NT2/D1 (cell line): Measurements from ENCODE around the gene ABI1.

Source experiments
- SUZ12 ChIP-seq: IDR thresholded peaks from 2 replicates; pipeline ENCODE4 v1.6.1; 2011; ENCODE audit not compliant: insufficient read length, insufficient read depth; ENCODE audit errors: extremely low read depth
- YY1 ChIP-seq: IDR thresholded peaks from 2 replicates; pipeline ENCODE4 v1.6.1; 2011; ENCODE audit not compliant: insufficient read length, insufficient read depth
- ZNF274 ChIP-seq: IDR thresholded peaks from 2 replicates; pipeline ENCODE4 v1.6.1; 2011; ENCODE audit warnings: mild to moderate bottlenecking, low read depth, low read length

GRCh38 chr10:26725837-26726727 lies 134.7 kb downstream of the ABI1 start:
- no peak for TF ChIP-seq SUZ12
- no peak for TF ChIP-seq ZNF274
- no peak for TF ChIP-seq YY1
